Renal cortical epithelial cell (primary cell): ENCODE data around the gene NFKBIL1. TPM values are rescaled to one million over a fixed set of nuclear protein-coding genes. Genes with fewer than 3 reads are reported as not detected.

ENCODE experiments used
- DNase-seq: peaks from one replicate; pipeline ENCODE4 v3.0.0-alpha.2; 2011; ENCODE audit warnings: low read depth
- total RNA-seq: library from RNA; depleted of rRNA; stranded (reverse); fragments of >200 nt; gene quantifications from 2 replicates; pipeline ENCODE4 v1.2.3, GENCODE V29; 2014

The NFKBIL1 gene
- total RNA-seq, 1 donor from 2014 or later: 17.6 TPM

DNA sequence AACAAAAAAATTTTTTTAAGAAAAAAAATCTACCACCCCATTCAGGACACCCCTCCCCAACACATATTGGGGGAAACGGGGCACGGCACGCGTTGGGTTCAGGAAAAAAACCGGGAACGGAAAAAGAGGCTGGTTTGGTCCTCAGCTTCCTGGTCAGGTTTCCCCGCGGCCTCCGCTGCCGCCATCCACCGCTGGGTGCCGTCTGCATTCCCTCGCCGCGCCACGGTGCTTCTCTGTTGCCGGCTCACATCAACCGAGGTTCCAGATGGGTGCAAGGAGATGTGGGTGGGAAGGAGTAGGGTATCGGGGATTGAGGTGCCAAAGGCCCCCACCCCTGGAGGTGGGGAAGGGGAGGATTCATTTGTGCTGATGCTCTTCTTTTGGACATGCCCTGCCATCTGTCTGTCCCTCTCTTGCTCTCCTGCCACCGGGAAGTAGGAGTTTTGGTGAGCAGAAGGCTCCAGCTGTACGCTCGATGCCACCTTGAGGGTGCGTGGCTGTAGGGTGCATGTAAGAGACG, 12.8 kb upstream of the NFKBIL1 start:
- no peak for DNase-seq

DNA sequence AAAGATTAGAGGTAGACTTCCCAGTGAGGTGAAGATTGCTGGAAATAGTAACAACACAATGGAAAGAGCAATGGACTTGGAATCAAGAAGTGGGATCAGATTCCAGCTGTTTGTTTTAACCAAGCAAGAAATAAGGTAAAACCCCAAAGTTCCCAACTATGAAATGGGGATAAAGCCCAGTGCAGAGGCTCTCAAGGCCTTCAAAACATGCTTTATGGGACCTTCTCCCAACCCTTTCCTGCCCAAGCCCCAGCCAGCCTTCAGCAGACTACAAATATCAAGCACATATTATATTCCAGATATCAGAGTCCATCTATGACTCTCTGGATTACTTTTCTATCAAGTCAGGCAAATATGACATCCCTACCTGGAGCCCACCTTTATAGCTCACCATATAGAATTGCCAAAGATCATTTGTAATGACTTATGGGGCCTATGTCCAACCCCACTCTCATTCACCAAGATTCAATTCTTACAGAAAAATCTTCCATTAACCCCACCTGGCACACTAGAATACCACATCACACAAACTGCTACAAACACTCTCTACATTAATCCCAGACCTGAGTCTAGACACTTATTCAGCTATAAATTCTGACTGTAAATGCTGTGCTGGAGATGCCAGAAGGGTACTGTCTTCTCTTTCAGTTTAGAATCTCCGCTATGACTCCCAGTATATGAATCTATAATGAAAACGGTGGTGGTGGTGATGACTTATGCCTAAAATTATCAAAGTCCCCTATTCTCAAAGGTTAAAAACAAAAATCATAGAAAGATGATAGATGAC, 11.7 kb upstream of the NFKBIL1 start:
- DNase-seq: no peak

DNA sequence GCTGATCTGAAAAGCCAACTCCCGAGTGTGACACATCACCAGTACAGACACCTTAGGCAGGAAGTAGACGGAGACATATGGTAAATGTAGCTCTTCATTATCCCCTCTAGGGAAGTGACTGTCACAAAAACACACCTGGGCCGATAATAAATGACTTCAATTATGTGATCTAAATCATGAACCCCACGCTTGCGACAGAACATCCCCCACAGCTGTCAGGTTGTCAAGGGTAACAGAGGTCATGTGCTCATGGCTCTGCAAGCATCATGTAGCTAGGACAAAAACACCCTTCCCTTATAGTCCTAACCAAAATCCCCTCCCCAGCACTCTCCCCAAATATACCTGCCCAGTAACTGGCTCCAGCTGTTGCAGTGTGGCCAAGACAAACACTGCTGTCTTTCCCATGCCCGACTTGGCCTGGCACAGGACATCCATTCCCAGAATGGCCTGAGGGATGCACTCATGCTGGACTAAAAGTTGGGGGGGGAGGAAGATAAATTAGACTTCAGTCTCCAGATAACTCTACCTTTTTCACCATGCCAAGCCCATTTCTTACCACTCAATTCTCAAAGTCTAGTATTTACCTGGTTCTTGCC, 8.5 kb upstream of the NFKBIL1 start:
- no peak for DNase-seq

DNA sequence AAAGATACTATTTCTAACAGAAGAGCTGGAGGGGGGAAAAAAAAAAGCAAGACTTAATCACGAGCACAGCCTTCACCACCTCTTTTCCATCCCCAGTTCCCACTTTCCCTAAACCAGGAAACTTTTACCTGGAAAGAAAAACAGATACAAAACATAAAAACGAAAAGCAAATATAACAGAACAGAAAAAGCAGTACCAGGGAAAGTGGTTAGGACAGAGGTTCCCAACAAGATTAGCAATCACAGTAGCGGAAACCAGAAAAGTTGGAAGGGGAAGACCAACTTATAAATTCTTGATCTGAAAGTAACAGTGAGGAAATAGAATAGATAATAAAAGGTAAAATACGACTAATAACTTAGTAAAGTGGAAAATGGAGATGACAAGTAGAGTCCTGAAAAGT, 6.8 kb upstream of the NFKBIL1 start:
- DNase-seq: no peak

DNA sequence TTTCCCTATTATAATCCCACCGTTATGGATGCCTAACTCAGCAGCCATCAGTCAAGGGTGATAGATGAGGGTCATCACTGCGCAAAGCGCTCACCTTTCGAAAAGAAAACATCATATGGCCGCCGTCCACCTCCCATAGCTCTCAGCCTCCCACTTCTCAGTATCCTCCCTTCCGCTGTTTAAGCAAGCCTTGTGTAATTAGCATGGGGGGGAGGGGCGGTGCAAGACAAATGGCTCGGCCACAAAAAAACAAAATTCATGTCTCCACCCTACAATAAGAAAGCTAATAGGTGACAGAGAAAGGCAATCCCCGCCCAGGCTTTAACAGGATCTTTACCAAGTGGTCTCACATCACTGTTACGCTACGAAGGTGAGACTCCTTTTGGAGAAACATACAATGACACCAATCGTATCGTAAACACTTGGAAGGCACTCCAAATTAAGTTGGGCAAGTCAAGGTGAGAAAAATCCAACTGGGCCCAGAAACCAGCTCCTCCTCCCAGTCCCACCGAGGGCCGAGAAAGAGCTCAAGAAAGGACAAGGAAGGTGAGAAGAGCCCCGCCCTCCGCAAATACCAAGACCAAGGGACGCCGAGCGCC, 6.2 kb upstream of the NFKBIL1 start:
- peak; percentile 45 for DNase-seq

DNA sequence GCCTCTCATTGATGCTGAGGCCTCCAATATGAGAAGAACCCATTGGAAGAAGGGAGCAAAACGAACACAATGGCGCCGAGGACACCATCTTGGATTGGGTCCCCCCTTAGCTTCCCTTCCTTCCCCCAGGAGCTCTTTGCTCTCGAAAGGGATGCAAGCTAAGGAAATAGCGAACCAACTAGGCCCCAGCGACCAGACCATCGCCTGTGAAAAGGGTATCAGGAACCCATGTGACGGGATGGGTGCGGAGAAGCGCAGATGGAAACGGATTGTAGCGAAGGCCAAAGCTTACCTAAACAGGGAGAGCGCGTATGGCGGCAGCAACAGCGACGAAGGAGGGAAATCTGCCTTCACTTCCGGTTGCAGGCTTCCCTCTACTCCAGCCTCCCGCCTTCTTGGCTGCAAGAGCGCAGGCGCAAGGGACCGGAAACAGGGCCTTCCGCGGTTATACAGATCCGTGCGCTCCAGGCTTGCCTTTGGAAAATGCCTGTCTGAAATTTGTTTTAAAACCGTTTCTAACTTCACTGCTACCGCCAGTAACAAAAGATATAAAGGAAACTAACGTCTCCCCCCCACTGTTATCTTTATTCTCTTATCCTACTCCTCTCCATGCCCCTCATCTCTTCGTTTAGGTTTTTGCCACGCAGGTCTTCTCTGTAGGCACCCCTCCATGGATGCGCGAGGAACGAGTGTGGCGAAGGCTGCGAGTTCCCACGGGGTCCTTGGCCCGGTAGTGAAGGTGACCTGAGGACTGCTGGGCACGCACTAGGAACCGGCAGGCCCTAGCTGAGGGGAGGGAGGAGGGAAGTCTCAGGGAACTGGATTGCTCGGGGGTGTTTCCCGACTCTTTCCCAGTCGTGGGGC, 5.5 kb upstream of the NFKBIL1 start, which contains the start of gene DDX39B:
DDX39B (minus strand) TSS at position 346 of the 864 bp plus-strand sequence. CDS start 1,471 bp downstream, outside the sequence.
- DNase-seq: peak; percentile 94

DNA sequence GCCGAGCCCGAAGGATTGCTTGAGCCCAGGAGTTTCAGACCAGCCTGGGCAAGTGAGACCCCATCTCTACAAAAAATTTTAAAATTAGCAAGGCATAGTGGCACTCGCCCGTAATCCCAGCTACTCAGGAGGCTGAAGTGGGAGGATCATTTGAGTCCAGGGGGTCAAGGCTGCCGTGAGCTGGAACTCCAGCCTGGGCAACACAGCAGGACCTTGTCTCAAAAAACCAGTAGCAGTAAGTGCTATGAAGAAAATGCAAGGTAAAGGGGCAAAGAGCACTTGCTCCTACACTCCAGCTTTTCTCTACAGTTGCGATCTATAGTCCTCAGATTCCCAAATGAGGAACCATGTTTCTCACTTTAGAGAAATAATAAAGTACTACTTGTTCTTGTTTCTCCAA, 3.8 kb upstream of the NFKBIL1 start:
- no peak for DNase-seq

DNA sequence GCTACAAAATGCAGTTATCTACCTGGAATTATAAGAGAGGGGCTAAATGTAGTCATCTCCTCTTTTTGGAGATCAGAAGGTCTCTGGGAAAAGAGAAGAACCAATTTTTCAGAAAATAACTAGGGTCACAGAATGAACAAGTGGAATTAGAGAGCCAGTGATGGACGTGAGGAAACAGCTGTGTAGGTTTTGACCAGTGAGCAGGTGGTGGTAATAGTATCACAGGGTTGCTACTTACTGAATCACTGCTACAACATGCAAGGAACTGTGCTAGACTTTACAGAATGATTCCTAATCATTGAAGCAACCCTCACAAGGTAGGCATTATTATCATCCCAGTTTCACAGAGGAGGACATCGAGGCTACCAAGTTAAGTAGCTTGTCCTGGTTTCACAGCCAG, 2.7 kb upstream of the NFKBIL1 start:
- no peak for DNase-seq

DNA sequence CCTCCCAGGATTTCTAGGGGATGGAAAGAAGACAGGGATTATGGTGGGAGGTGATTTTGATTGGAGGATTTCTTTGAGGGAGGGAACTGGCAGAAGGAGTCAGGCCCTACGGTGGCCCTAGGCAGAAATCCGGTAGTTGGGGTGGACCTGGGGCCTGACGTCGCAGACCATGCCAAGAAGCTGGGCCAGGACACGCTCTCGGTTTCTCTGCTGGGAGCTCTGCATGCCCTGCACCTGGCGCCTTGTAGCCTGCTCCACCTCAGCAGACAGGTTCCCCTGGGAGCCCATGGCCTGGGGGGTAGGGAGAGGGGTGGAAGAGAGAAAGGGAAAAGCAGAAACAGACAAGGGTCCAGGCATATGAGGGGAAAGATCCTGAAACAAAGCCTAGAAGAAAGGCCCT, 2.1 kb upstream of the NFKBIL1 start:
- no peak for DNase-seq

DNA sequence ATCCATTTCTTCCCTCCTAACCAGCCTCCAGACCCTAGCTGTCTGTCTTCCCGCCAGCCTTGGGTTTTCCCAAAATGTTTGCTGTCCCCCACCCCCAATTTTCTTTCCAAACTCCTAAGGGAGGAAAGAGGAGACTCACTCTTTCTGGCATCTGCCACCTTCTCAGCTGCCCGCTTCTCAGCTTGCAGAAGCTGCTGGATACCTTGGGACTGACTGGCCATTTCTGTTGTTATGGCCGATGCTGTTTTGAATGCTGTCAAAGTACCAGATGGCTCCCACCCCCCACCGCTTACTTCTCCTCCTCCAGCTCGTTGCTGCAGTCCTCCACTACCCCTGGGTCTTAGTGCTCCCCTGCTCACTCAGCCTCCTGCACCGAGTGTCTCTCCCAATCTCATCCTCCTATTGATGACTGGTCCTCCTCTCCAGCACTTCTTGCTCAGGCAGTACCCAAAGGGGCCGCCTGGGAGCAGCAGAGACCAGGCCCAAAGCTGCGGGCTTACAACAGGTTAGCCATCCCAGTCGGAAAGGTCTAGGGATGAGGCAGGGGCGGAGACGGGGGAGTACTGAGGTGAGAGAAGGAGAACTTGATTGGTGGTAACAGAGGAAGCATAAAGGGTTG, 960 bp upstream of the NFKBIL1 start, which contains the start of gene ATP6V1G2:
ATP6V1G2 (minus strand) TSS at position 270 of the 619 bp plus-strand sequence; CDS start at position 221, 49 bp downstream.
- peak; percentile 85 for DNase-seq

DNA sequence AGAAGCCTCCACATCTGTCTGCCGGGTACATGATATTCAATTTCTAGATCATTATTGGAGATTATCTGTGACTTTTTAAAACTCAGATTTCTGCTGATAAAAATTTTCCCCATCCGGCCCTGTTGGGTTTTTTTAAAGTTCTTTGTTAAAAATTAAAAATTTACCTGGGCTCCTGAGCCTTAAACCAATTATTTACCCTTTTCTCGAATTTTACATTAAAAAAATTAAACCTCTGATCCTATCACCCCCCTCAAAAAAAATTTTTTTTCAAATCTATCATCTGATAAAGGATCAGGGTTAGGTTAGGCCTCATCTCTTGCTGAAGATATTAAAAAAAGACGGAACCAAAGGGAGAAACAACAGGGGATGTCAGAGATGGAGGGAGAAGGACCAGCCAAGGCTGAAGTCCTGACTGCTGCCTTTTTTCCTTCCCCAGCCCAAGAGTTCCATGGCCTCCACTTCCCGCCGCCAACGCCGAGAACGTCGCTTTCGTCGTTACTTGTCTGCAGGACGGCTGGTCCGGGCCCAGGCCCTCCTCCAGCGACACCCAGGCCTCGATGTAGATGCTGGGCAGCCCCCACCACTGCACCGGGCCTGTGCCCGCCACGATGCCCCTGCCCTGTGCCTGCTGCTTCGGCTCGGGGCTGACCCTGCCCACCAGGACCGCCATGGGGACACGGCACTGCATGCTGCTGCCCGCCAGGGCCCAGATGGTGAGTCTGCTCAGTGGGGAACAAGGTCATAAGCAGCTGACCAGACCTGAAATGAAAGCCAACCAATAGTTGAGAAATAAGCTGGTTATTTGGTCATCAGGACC, 527 bp downstream of the NFKBIL1 start:
- no peak for DNase-seq

DNA sequence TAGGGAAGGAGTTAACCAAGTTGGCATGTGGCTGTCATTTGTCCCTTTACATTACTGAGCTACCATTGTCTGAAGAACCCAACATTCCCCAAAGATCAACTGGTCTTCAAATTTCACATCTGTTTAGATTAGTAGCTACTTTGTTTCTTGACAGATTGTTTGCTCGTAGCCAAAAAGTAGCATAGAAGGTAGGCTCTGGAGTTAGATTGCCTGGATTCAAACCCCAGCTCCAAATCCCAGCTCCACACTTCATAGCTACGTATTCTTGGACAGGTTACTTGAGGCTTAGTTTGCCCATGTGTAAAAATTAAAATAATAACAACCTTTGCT, 1.1 kb downstream of the NFKBIL1 start:
- no peak for DNase-seq

DNA sequence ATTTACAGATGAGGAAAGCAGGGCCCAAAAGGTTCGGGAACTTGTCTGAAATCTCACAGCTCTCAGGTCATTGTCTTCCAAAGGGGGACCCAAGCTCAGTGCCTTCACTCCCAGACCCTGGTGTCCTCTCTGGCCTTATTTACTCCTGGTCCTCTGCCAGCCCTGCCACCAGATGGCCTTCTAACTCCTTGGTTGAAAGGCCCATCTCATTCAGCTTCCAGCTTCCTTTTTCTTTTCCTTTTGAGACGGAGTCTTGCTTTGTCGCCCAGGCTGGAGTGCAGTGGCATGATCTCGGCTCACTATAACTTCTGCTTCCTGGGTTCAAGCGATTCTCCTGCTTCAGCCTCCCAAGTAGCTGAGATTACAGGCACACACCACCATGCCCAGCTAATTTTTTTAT, 4.0 kb downstream of the NFKBIL1 start:
- DNase-seq: peak; percentile 47

DNA sequence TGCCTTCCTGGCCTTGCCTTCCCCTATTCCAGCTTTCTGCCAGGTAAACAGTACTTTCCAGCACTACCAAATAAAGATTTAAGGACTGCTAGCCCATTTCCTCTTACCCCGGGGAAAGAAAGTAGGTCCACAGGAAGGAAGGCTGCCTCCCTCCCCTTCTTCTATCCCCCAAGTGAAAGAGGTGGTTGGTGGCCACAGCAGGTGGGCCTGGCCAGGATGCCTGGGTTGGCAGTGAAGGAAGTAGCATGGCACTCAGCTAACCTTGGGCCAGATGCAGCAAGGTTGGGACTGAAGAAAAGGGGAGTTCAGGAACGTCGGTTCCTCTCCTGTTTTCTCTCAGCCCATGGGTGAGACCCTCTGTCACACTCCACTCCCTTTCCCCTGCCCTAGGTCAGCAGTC, 8.9 kb downstream of the NFKBIL1 start:
- no peak for DNase-seq

DNA sequence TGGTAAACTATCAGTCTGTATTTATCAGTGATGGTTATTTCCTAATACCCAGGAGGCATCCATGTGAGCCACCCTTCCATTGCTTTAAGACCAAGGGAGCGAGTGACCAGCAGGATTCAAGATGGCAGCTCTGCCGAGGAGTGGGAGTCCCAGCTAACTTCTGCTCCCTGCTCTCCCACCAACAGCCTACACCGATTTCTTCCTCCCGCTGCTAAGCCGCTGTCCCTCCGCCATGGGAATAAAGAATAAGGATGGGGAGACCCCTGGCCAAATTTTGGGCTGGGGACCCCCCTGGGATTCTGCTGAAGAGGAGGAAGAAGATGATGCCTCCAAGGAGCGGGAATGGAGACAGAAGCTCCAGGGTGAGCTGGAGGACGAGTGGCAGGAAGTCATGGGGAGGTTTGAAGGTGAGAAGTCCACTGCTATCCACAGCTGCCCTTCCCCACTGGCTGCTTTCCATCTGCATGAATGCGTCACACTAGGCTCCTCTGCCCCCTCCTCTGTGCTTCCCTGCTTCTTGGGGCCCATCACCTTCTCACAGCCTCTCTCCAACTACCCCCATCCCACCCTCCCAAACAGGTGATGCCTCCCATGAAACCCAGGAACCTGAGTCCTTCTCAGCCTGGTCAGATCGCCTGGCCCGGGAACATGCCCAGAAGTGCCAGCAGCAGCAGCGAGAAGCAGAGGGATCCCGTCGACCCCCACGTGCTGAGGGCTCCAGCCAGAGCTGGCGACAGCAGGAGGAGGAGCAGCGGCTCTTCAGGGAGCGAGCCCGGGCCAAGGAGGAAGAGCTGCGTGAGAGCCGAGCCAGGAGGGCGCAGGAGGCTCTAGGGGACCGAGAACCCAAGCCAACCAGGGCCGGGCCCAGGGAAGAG, 10.3 kb downstream of the NFKBIL1 start:
- DNase-seq: no peak

DNA sequence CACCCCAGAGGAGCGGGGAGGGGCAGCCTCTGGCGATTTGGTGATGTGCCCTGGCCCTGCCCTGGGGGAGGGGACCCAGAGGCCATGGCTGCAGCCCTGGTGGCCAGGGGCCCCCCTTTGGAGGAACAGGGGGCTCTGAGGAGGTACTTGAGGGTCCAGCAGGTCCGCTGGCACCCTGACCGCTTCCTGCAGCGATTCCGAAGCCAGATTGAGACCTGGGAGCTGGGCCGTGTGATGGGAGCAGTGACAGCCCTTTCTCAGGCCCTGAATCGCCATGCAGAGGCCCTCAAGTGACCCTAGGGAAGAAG, 10.9 kb downstream of the NFKBIL1 start:
- DNase-seq: no peak

DNA sequence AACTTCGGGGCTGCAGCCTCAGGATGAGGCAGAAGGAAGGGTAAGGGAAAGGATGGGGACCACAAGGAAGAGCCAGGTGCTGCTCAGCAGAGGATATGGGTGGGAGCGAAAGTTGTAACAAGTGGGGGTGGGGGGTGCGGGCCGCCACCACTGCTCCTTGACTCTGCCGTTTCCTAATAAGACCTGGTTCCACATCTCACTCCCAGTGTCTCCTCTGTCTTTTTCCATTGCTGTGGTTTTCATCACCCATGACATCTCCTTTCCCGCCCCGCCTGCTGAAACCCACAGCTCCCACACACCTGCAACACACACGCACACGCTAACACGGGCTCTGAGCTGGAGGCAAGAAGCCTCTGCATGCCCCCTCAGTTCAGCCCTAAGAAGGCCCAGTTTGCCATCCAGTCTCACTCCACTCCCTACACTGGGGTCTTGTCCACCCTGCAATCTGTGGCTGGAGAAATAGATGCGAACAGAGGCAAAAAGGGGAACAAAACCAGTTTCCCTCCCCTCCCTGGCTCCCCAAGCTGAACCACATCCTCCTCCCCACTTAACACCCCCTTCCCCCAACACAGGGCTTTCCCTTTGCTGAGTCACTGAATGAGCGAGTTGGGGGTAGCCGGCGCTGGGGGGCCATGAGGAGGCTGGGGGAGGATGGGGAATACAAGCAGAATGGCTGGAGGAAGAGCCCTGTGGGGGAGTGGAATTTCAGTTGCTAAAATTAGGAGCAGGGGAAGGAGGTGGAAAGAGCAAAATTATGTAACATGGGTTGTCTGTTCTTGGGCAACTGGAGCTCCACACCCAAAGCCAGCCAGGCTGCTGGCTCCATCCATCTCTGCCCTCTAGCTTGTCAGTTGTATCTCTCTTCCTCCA, 11.5 kb downstream of the NFKBIL1 start:
- no peak for DNase-seq

DNA sequence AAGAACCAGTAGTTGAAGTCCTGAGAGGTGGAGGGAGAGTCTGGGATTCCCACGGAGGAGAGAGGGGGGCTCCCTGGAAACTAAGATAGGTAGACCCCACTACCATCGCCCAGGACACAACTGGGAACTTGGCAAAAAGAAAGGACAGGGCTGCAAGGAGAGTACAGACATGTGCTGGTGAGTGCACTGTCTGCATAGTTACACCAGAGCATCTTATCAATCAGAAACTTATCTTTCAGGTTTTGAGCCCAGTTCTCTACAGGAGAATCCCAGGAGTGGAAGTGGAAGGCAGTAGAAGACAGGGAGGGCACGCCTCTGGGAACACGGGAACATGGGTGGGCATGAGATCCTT, 12.2 kb downstream of the NFKBIL1 start:
- DNase-seq: no peak
